ENCODE results near the gene WWC2.

Gene WWC2

GRCh38 chr4:183326853-183327252 lies 227.8 kb downstream of the WWC2 start:
- Histone ChIP-seq H3K9ac (ENCODE audit: low read length) (no peak overlapping the region), H3K36me3 (ENCODE audit: insufficient read depth, low read length) (no peaks in the 10 kb centered on the region), H3K9me3 (ENCODE audit: low read length) (no peaks in the 10 kb centered on the region), H3K4me1 (ENCODE audit: insufficient read depth, low read length) (no peaks in the 10 kb centered on the region), H3K27ac (ENCODE audit: low read depth, low read length) (no peak overlapping the region), H3K4me3 (ENCODE audit: low read depth in 1 of 2, low read length in 2 of 2) (no peak overlapping the region), H3K27me3 (ENCODE audit: control insufficient read depth in 1 of 2, insufficient read depth in 2 of 2, low read length in 2 of 2) (no peaks in the 10 kb centered on the region)

GRCh38 chr4:183327827-183328226 lies 228.8 kb downstream of the WWC2 start:
- H3K36me3 ChIP-seq (ENCODE audit: insufficient read depth, low read length) = no peaks in the 10 kb centered on the region
- H3K9ac ChIP-seq (ENCODE audit: low read length) = no peak overlapping the region
- no peaks in the 10 kb centered on the region for H3K4me1 ChIP-seq (ENCODE audit: insufficient read depth, low read length)
- H3K9me3 ChIP-seq (ENCODE audit: low read length) = no peaks in the 10 kb centered on the region
- H3K4me3 ChIP-seq (ENCODE audit: low read depth in 1 of 2, low read length in 2 of 2) = no peak overlapping the region
- H3K27ac ChIP-seq (ENCODE audit: low read depth, low read length) = no peak overlapping the region
- H3K27me3 ChIP-seq (ENCODE audit: control insufficient read depth in 1 of 2, insufficient read depth in 2 of 2, low read length in 2 of 2) = no peaks in the 10 kb centered on the region

GRCh38 chr4:183328832-183329231 lies 229.8 kb downstream of the WWC2 start:
- no peak overlapping the region for H3K27ac ChIP-seq (ENCODE audit: low read depth, low read length)
- H3K36me3 ChIP-seq (ENCODE audit: insufficient read depth, low read length) = no peaks in the 10 kb centered on the region
- H3K9ac ChIP-seq (ENCODE audit: low read length) = no peak overlapping the region
- H3K4me1 ChIP-seq (ENCODE audit: insufficient read depth, low read length) = no peaks in the 10 kb centered on the region
- H3K4me3 ChIP-seq (ENCODE audit: low read depth in 1 of 2, low read length in 2 of 2) = no peak overlapping the region
- H3K27me3 ChIP-seq (ENCODE audit: control insufficient read depth in 1 of 2, insufficient read depth in 2 of 2, low read length in 2 of 2) = no peaks in the 10 kb centered on the region
- H3K9me3 ChIP-seq (ENCODE audit: low read length) = no peaks in the 10 kb centered on the region

GRCh38 chr4:183329244-183329643 lies 230.2 kb downstream of the WWC2 start:
- Histone ChIP-seq H3K4me3 (ENCODE audit: low read depth in 1 of 2, low read length in 2 of 2) (no peak overlapping the region), H3K27me3 (ENCODE audit: control insufficient read depth in 1 of 2, insufficient read depth in 2 of 2, low read length in 2 of 2) (no peaks in the 10 kb centered on the region), H3K27ac (ENCODE audit: low read depth, low read length) (no peak overlapping the region), H3K9me3 (ENCODE audit: low read length) (no peaks in the 10 kb centered on the region), H3K9ac (ENCODE audit: low read length) (no peak overlapping the region), H3K4me1 (ENCODE audit: insufficient read depth, low read length) (no peaks in the 10 kb centered on the region), H3K36me3 (ENCODE audit: insufficient read depth, low read length) (no peaks in the 10 kb centered on the region)

GRCh38 chr4:183329954-183330742 lies 231.1 kb downstream of the WWC2 start:
- Histone ChIP-seq H3K9ac (ENCODE audit: low read length) (no peak overlapping the region), H3K9me3 (ENCODE audit: low read length) (no peaks in the 10 kb centered on the region), H3K4me3 (ENCODE audit: low read depth in 1 of 2, low read length in 2 of 2) (no peak overlapping the region), H3K36me3 (ENCODE audit: insufficient read depth, low read length) (no peaks in the 10 kb centered on the region), H3K27ac (ENCODE audit: low read depth, low read length) (no peak overlapping the region), H3K4me1 (ENCODE audit: insufficient read depth, low read length) (no peaks in the 10 kb centered on the region), H3K27me3 (ENCODE audit: control insufficient read depth in 1 of 2, insufficient read depth in 2 of 2, low read length in 2 of 2) (no peaks in the 10 kb centered on the region)

GRCh38 chr4:183330841-183331240 lies 231.8 kb downstream of the WWC2 start:
- Histone ChIP-seq H3K4me3 (ENCODE audit: low read depth in 1 of 2, low read length in 2 of 2) (no peak overlapping the region), H3K27me3 (ENCODE audit: control insufficient read depth in 1 of 2, insufficient read depth in 2 of 2, low read length in 2 of 2) (no peaks in the 10 kb centered on the region), H3K9me3 (ENCODE audit: low read length) (no peaks in the 10 kb centered on the region), H3K4me1 (ENCODE audit: insufficient read depth, low read length) (no peaks in the 10 kb centered on the region), H3K9ac (ENCODE audit: low read length) (no peak overlapping the region), H3K27ac (ENCODE audit: low read depth, low read length) (no peak overlapping the region), H3K36me3 (ENCODE audit: insufficient read depth, low read length) (no peaks in the 10 kb centered on the region)

- Histone ChIP-seq H3K27me3 (ENCODE audit: control insufficient read depth in 1 of 2, insufficient read depth in 2 of 2, low read length in 2 of 2) (no peaks in the 10 kb centered on the region), H3K36me3 (ENCODE audit: insufficient read depth, low read length) (no peaks in the 10 kb centered on the region), H3K4me3 (ENCODE audit: low read depth in 1 of 2, low read length in 2 of 2) (no peak overlapping the region), H3K9ac (ENCODE audit: low read length) (no peak overlapping the region), H3K27ac (ENCODE audit: low read depth, low read length) (no peak overlapping the region), H3K9me3 (ENCODE audit: low read length) (no peaks in the 10 kb centered on the region), H3K4me1 (ENCODE audit: insufficient read depth, low read length) (no peaks in the 10 kb centered on the region)
These were observed 233.4 kb downstream of the WWC2 start for GRCh38 chr4:183332447-183332846.

GRCh38 chr4:183333202-183333601 lies 234.1 kb downstream of the WWC2 start:
- Histone ChIP-seq H3K27ac (ENCODE audit: low read depth, low read length) (no peak overlapping the region), H3K9ac (ENCODE audit: low read length) (no peak overlapping the region), H3K9me3 (ENCODE audit: low read length) (no peaks in the 10 kb centered on the region), H3K27me3 (ENCODE audit: control insufficient read depth in 1 of 2, insufficient read depth in 2 of 2, low read length in 2 of 2) (no peaks in the 10 kb centered on the region), H3K4me1 (ENCODE audit: insufficient read depth, low read length) (no peaks in the 10 kb centered on the region), H3K36me3 (ENCODE audit: insufficient read depth, low read length) (no peaks in the 10 kb centered on the region), H3K4me3 (ENCODE audit: low read depth in 1 of 2, low read length in 2 of 2) (no peak overlapping the region)

GRCh38 chr4:183333983-183334382 lies 234.9 kb downstream of the WWC2 start:
- Histone ChIP-seq H3K9ac (ENCODE audit: low read length) (no peak overlapping the region), H3K4me3 (ENCODE audit: low read depth in 1 of 2, low read length in 2 of 2) (no peak overlapping the region), H3K9me3 (ENCODE audit: low read length) (no peaks in the 10 kb centered on the region), H3K27ac (ENCODE audit: low read depth, low read length) (no peak overlapping the region), H3K4me1 (ENCODE audit: insufficient read depth, low read length) (no peaks in the 10 kb centered on the region), H3K36me3 (ENCODE audit: insufficient read depth, low read length) (no peaks in the 10 kb centered on the region), H3K27me3 (ENCODE audit: control insufficient read depth in 1 of 2, insufficient read depth in 2 of 2, low read length in 2 of 2) (no peaks in the 10 kb centered on the region)

GRCh38 chr4:183335369-183335940 lies 236.4 kb downstream of the WWC2 start:
- no peak overlapping the region for H3K27ac ChIP-seq (ENCODE audit: low read depth, low read length)
- H3K27me3 ChIP-seq (ENCODE audit: control insufficient read depth in 1 of 2, insufficient read depth in 2 of 2, low read length in 2 of 2) = no peaks in the 10 kb centered on the region
- no peaks in the 10 kb centered on the region for H3K9me3 ChIP-seq (ENCODE audit: low read length)
- H3K9ac ChIP-seq (ENCODE audit: low read length) = no peak overlapping the region
- no peak overlapping the region for H3K4me3 ChIP-seq (ENCODE audit: low read depth in 1 of 2, low read length in 2 of 2)
- no peaks in the 10 kb centered on the region for H3K4me1 ChIP-seq (ENCODE audit: insufficient read depth, low read length)
- H3K36me3 ChIP-seq (ENCODE audit: insufficient read depth, low read length) = no peaks in the 10 kb centered on the region

GRCh38 chr4:183337349-183337748 lies 238.3 kb downstream of the WWC2 start:
- Histone ChIP-seq H3K9ac (ENCODE audit: low read length) (no peak overlapping the region), H3K9me3 (ENCODE audit: low read length) (no peaks in the 10 kb centered on the region), H3K27ac (ENCODE audit: low read depth, low read length) (no peak overlapping the region), H3K36me3 (ENCODE audit: insufficient read depth, low read length) (no peaks in the 10 kb centered on the region), H3K4me3 (ENCODE audit: low read depth in 1 of 2, low read length in 2 of 2) (no peak overlapping the region), H3K27me3 (ENCODE audit: control insufficient read depth in 1 of 2, insufficient read depth in 2 of 2, low read length in 2 of 2) (no peaks in the 10 kb centered on the region), H3K4me1 (ENCODE audit: insufficient read depth, low read length) (no peaks in the 10 kb centered on the region)

- H3K4me1 ChIP-seq (ENCODE audit: insufficient read depth, low read length) = no peaks in the 10 kb centered on the region
- no peak overlapping the region for H3K4me3 ChIP-seq (ENCODE audit: low read depth in 1 of 2, low read length in 2 of 2)
- no peak overlapping the region for H3K27ac ChIP-seq (ENCODE audit: low read depth, low read length)
- H3K9ac ChIP-seq (ENCODE audit: low read length) = no peak overlapping the region
- no peaks in the 10 kb centered on the region for H3K9me3 ChIP-seq (ENCODE audit: low read length)
- H3K36me3 ChIP-seq (ENCODE audit: insufficient read depth, low read length) = no peaks in the 10 kb centered on the region
- H3K27me3 ChIP-seq (ENCODE audit: control insufficient read depth in 1 of 2, insufficient read depth in 2 of 2, low read length in 2 of 2) = peaks cover 0 to 4% of the 10 kb centered on the region in 2 donors
These were observed 238.8 kb downstream of the WWC2 start for GRCh38 chr4:183337833-183338232.

All from muscle layer of colon (tissue), 2 donors.